H1 (cell line): ENCODE data around the gene PRKCI. TPM values are rescaled to one million over a fixed set of nuclear protein-coding genes. Genes with fewer than 3 reads are reported as not detected.
A peak's percentile ranks its signal among the peaks of the same experiment; 100 is the strongest.

ENCODE experiments used
- CTCF ChIA-PET: fragments of 300-600 bp; sonication (Branson Sonifier 250); formaldehyde crosslinking; loops from one replicate; lab custom pipeline; 2021; ENCODE audit not compliant: partially characterized antibody; lab: Charles Lee
- POLR2A ChIA-PET: fragments of 300-600 bp; sonication (Branson Sonifier 250); formaldehyde crosslinking; loops from one replicate; lab custom pipeline; 2021; ENCODE audit warnings: inconsistent platforms; ENCODE audit not compliant: partially characterized antibody; lab: Charles Lee
- DNase-seq, 2 experiments: peaks; one replicate each; pipeline versions ENCODE4 v3.0.0 to v3.0.0-alpha.2; 2010 to 2022; ENCODE audit warnings: low spot score in 2 of 2, low read depth in 1 of 2, mixed read lengths in 1 of 2
- FAIRE-seq: peaks from 2 replicates; lab custom pipeline; 2011; peaks lifted over from hg19 to GRCh38; lab: Jason Lieb, UNC
- H2AFZ ChIP-seq: 2 replicates; pipeline ENCODE4 v1.8.1; 2012; ENCODE audit warnings: low read length, inconsistent platforms
- H2AK5ac ChIP-seq: 2 replicates; pipeline ENCODE4 v1.6.1; 2013; ENCODE audit warnings: low read depth, low read length
- H2BK120ac ChIP-seq: replicated peaks from 2 replicates; pipeline ENCODE3; 2013; ENCODE audit warnings: low read depth, low read length, inconsistent platforms
- H2BK12ac ChIP-seq: 2 replicates; pipeline ENCODE4 v1.6.1; 2013; ENCODE audit warnings: low read depth, low read length
- H2BK15ac ChIP-seq: 2 replicates; pipeline ENCODE4 v1.6.1; 2013; ENCODE audit warnings: low read length
- H2BK20ac ChIP-seq: 2 replicates; pipeline ENCODE4 v1.6.1; 2013; ENCODE audit warnings: low read length
- H2BK5ac ChIP-seq: 2 replicates; pipeline ENCODE4 v1.6.1; 2013; ENCODE audit warnings: low read depth, low read length
- H3K14ac ChIP-seq: 2 replicates; pipeline ENCODE4 v1.6.1; 2013; ENCODE audit warnings: inconsistent platforms; ENCODE audit not compliant: insufficient read length
- H3K18ac ChIP-seq: 2 replicates; pipeline ENCODE4 v1.6.1; 2013; ENCODE audit warnings: low read length; ENCODE audit errors: extremely low read depth
- H3K23ac ChIP-seq: 2 replicates; pipeline ENCODE4 v1.6.1; 2013; ENCODE audit warnings: inconsistent platforms; ENCODE audit not compliant: insufficient read length
- H3K23me2 ChIP-seq: 2 replicates; pipeline ENCODE4 v1.6.1; 2013; ENCODE audit warnings: low read depth, low read length
- H3K27ac ChIP-seq: 2 replicates; pipeline ENCODE4 v1.6.1; 2011; ENCODE audit warnings: low read depth, low read length, inconsistent platforms
- H3K27me3 ChIP-seq, 4 experiments: replicated peaks in 1 of 4; 1 replicate in 1 of 4; 2 replicates in 3 of 4; pipeline versions ENCODE4 v1.6.1 to v1.8.1; 2011 to 2013; ENCODE audit warnings: low read length in 3 of 4, mild to moderate bottlenecking in 3 of 4, inconsistent platforms in 2 of 4, mixed read lengths in 2 of 4, moderate library complexity in 1 of 4; ENCODE audit not compliant: control insufficient read depth in 3 of 4, insufficient read depth in 3 of 4; ENCODE audit errors: extremely low read depth in 1 of 4
- H3K36me3 ChIP-seq, 4 experiments: 2 replicates each; pipeline versions ENCODE4 v1.6.1 to v1.8.1; 2011 to 2013; ENCODE audit warnings: mild to moderate bottlenecking in 4 of 4, low read length in 3 of 4, moderate library complexity in 2 of 4, control low read depth in 1 of 4, inconsistent platforms in 1 of 4; ENCODE audit not compliant: insufficient read depth in 4 of 4, control insufficient read depth in 2 of 4
- H3K4ac ChIP-seq: replicated peaks from 2 replicates; pipeline ENCODE3; 2013; ENCODE audit warnings: low read length, low read depth, mixed read lengths, inconsistent platforms; ENCODE audit not compliant: insufficient read length
- H3K4me1 ChIP-seq, 4 experiments: replicated peaks in 1 of 4; 1 replicate in 1 of 4; 2 replicates in 3 of 4; pipeline versions ENCODE4 v1.6.1 to v1.8.1; 2011 to 2013; ENCODE audit warnings: low read length in 3 of 4, inconsistent platforms in 2 of 4, mixed read lengths in 1 of 4; ENCODE audit not compliant: insufficient read depth in 4 of 4, control insufficient read depth in 3 of 4
- H3K4me2 ChIP-seq, 2 experiments: 2 replicates each; pipeline versions ENCODE4 v1.6.1 to v1.8.1; 2011 to 2013; ENCODE audit warnings: low read depth in 2 of 2, low read length in 2 of 2, control low read depth in 1 of 2, inconsistent platforms in 1 of 2, mild to moderate bottlenecking in 1 of 2; ENCODE audit not compliant: insufficient read depth in 1 of 2
- H3K4me3 ChIP-seq, 4 experiments: fragments of 200-600, 300-600 bp in 1 of 4; sonication (generic), shearing (Covaris generic), sonication (Bioruptor Twin) in 1 of 4; 2 replicates each; pipeline versions ENCODE4 v1.5.1 to v1.8.1; 2011 to 2016; ENCODE audit warnings: low read length in 4 of 4, low read depth in 3 of 4, control low read depth in 2 of 4, inconsistent platforms in 2 of 4, mild to moderate bottlenecking in 2 of 4, mixed read lengths in 1 of 4, moderate library complexity in 1 of 4; ENCODE audit not compliant: insufficient read depth in 2 of 4; ENCODE audit errors: extremely low read depth in 1 of 4
- H3K56ac ChIP-seq: replicated peaks from 2 replicates; pipeline ENCODE3; 2013; ENCODE audit warnings: low read depth, mild to moderate bottlenecking, mixed read lengths, low read length, inconsistent platforms; ENCODE audit not compliant: insufficient read length
- H3K79me1 ChIP-seq: 2 replicates; pipeline ENCODE4 v1.6.1; 2013; ENCODE audit warnings: low read depth, low read length, control low read depth
- H3K79me2 ChIP-seq, 2 experiments: 2 replicates each; pipeline versions ENCODE4 v1.6.1 to v1.8.1; 2012 to 2013; ENCODE audit warnings: low read length in 2 of 2, mild to moderate bottlenecking in 2 of 2, inconsistent platforms in 1 of 2; ENCODE audit not compliant: insufficient read depth in 2 of 2, control insufficient read depth in 1 of 2
- H3K9ac ChIP-seq, 4 experiments: replicated peaks in 1 of 4; 1 replicate in 1 of 4; 2 replicates in 3 of 4; pipeline versions ENCODE4 v1.6.1 to v1.8.1; 2011 to 2013; ENCODE audit warnings: low read depth in 3 of 4, low read length in 3 of 4, control low read depth in 2 of 4, mild to moderate bottlenecking in 2 of 4, moderate library complexity in 2 of 4, inconsistent platforms in 1 of 4; ENCODE audit errors: extremely low read depth in 1 of 4
- H3K9me3 ChIP-seq, 2 experiments: 2 replicates each; pipeline versions ENCODE4 v1.6.1 to v1.8.1; 2012 to 2013; ENCODE audit warnings: mild to moderate bottlenecking in 2 of 2, moderate library complexity in 2 of 2, control low read depth in 1 of 2, inconsistent platforms in 1 of 2, low read depth in 1 of 2, low read length in 1 of 2, mixed read lengths in 1 of 2; ENCODE audit not compliant: insufficient read depth in 2 of 2
- H4K20me1 ChIP-seq, 2 experiments: replicated peaks in 1 of 2; 2 replicates each; pipeline versions ENCODE3 to v1.8.1; 2011 to 2013; ENCODE audit warnings: inconsistent platforms in 2 of 2, low read length in 2 of 2, mild to moderate bottlenecking in 1 of 2; ENCODE audit not compliant: insufficient read depth in 2 of 2, control insufficient read depth in 1 of 2
- H4K5ac ChIP-seq: 2 replicates; pipeline ENCODE4 v1.6.1; 2013; ENCODE audit warnings: low read length, low read depth, mixed read lengths, inconsistent platforms; ENCODE audit not compliant: insufficient read length
- H4K8ac ChIP-seq: 2 replicates; pipeline ENCODE4 v1.8.0; 2013; ENCODE audit warnings: mild to moderate bottlenecking, moderate library complexity, low read length, inconsistent platforms; ENCODE audit not compliant: insufficient read depth; ENCODE audit errors: extremely low read depth
- H4K91ac ChIP-seq: replicated peaks from 2 replicates; pipeline ENCODE3; 2013; ENCODE audit warnings: low read length, mixed read lengths, inconsistent platforms; ENCODE audit not compliant: insufficient read length
- ASH2L ChIP-seq: fragments of 200-600, 300-600 bp; sonication (generic); IDR thresholded peaks from one replicate; pipeline ENCODE4 v1.7.1; 2017; ENCODE audit warnings: low read length
- CHD2 ChIP-seq: IDR thresholded peaks from 2 replicates; pipeline ENCODE4 v1.6.1; 2012; ENCODE audit warnings: low read length, improper control_type of control experiment
- CREB1 ChIP-seq: IDR thresholded peaks from 2 replicates; pipeline ENCODE4 v1.6.1; 2012; ENCODE audit warnings: inconsistent platforms
- GTF2F1 ChIP-seq: IDR thresholded peaks from 2 replicates; pipeline ENCODE4 v1.6.1; 2012; ENCODE audit warnings: low read depth, low read length, improper control_type of control experiment, borderline replicate concordance
- WGBS, 2 experiments: shearing (Covaris generic) in 1 of 2; methylation state at CpG; one replicate each; pipeline versions ENCODE4 v1.1.6 to v1.1.7; 2013 to 2015; ENCODE audit warnings: low lambda C conversion rate in 2 of 2, mixed read lengths in 2 of 2, inconsistent platforms in 1 of 2, low coverage in 1 of 2, missing lambda C conversion rate in 1 of 2; ENCODE audit not compliant: insufficient replicate concordance in 2 of 2, insufficient coverage in 1 of 2, insufficient read length in 1 of 2; ENCODE audit errors: extremely low coverage in 1 of 2, missing lambda C conversion rate in 1 of 2; 5-methylcytosine and 5-hydroxymethylcytosine counted together
- polyA plus RNA-seq, 7 experiments: library from polyadenylated mRNA; depleted of rRNA in 3 of 7; stranded (reverse) in 5 of 7; unstranded in 2 of 7; fragments of >200 nt in 5 of 7; fragments of 200-250 nt in 2 of 7; gene quantifications; 1 replicate in 5 of 7; 2 replicates in 1 of 7; 4 replicates in 1 of 7; pipeline versions ENCODE4 v1.2.1 to v1.2.3, GENCODE V29; 2011 to 2013; ENCODE audit warnings: missing spikeins in 2 of 7, mixed read lengths in 2 of 7
- total RNA-seq: library from RNA; stranded (reverse); fragmentation: NEBNext Ultra II Directional; extraction: Animal tissue kit (Norgen Biotek cat#: 25700); gene quantifications from 2 replicates; pipeline ENCODE4 v1.2.1, GENCODE V29; 2021

The PRKCI gene
- total and polyA plus RNA-seq, 2 of the 8 experiments (the other 6 are each of a cell fraction or from before 2014, with no cell fraction given): 24.3 to 100.0 TPM

DNA sequence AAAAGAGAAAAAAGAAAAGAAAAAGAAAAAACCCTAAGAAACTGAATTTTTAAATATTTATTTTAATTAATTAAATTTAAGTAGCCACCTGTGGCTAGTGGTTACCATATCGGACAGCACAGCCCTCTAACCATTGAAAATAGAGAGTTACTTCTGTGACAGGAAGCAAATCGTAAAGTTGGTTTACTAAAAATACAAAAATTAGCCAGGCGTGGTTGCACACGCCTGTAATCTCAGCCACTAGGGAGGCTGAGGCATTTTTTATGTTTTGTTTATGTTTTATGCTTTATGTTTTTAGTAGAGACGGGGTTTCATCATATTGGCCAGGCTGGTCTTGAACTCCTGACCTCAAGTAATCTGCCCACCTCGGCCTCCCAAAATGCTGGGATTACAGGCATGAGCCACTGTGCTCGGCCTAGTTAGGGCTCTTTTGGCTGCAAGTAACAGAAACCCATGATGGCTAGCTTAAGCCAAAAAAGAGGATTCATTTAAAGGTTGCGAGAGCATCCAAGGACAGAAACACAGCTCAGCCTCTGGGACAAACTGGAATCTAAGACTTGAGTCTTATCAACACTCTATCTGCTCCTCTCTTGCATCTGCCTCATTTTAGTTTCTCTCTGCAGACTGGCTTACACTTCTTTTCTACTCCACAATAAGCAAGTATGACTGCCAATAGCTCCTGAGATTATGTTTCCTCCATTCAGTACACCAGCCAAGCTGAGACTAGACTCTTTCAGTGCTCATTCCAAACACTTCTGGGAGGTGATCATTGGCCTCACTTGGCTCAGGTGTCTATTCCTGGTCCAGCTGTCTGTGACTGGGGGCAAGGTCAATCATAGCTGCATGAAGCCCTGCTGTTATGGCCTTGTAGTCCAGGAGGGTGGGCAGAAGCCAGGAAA is 128.5 kb downstream of the PRKCI start:
- 0 out of 2 replicates have a peak overlapping the region, but pooled peaks have one; percentile 66 for H3K18ac ChIP-seq
- no peaks in the 10 kb centered on the region for H3K9me3 ChIP-seq
- POLR2A ChIA-PET: interaction anchor here (0.6 to 1.4 kb wide), 2 partner anchors 10 to 162 kb away, joined by 3 to 6 read pairs; no protein-coding TSS in a partner anchor
- WGBS, 2 experiments: 91% methylated on average over 8 of the region's 8 CpGs; no CpG with 5 or more reads in 1 of the 2 experiments
- H3K36me3 ChIP-seq: no peaks in the 10 kb centered on the region
- no peak overlapping the region; a peak in 1 of 7 replicates for H3K9ac ChIP-seq
- H4K8ac ChIP-seq: no peak overlapping the region
- 0 out of 2 replicates have a peak, but pooled peaks cover 2% of the 10 kb centered on the region for H3K23me2 ChIP-seq
- no peak overlapping the region; the same call in 1 of the 2 replicates for H2BK12ac ChIP-seq
- H4K20me1 ChIP-seq: no peaks in the 10 kb centered on the region
- H3K14ac ChIP-seq: no peak overlapping the region
- no peak overlapping the region for H3K23ac ChIP-seq
- H3K79me1 ChIP-seq: no peaks in the 10 kb centered on the region
- CTCF ChIA-PET: interaction anchor here (0.6 to 1.2 kb wide), 3 partner anchors 63 to 213 kb away, joined by 3 to 4 read pairs (median 3); no protein-coding TSS in a partner anchor
- H2AK5ac ChIP-seq: no peak overlapping the region
- no peaks in the 10 kb centered on the region for H3K27me3 ChIP-seq
- H4K91ac ChIP-seq: peak overlapping the region; percentile 8
- H2AFZ ChIP-seq: no peak overlapping the region
- H3K4me1 ChIP-seq: peaks cover 0 to 11% (median 6%) of the 10 kb centered on the region in 4 experiments; a peak in 3 of 7 replicates
- H4K5ac ChIP-seq: no peak overlapping the region
- H3K4ac ChIP-seq: no peak overlapping the region
- H2BK20ac ChIP-seq: peak overlapping the region; percentile 73; the same call in 1 of the 2 replicates
- H3K56ac ChIP-seq: no peak overlapping the region
- FAIRE-seq (no peak), DNase-seq (peak in 1 of 2 experiments; percentile 43)
- no peak overlapping the region for H3K4me2 ChIP-seq
- H3K27ac ChIP-seq: no peak overlapping the region
- no peak overlapping the region for H3K4me3 ChIP-seq
- no peaks in the 10 kb centered on the region for H3K79me2 ChIP-seq
- H2BK120ac ChIP-seq: no peak overlapping the region
- H2BK15ac ChIP-seq: no peak overlapping the region
- no peak overlapping the region for H2BK5ac ChIP-seq
- TF ChIP-seq GTF2F1: no peak
- no peak for TF ChIP-seq CHD2
- no peak for TF ChIP-seq ASH2L
- TF ChIP-seq CREB1: no peak
